ENCODE data around the gene PFAS. TPM values are rescaled to one million over a fixed set of nuclear protein-coding genes. Genes with fewer than 3 reads are reported as not detected.

The PFAS gene
- total and polyA plus RNA-seq, 2 of the 8 experiments (the other 6 are each of a cell fraction or from before 2014, with no cell fraction given) = 88.4 to 248 TPM

- no peaks in the 10 kb centered on the region for H3K79me2 ChIP-seq (ENCODE audit: control insufficient read depth in 1 of 2, insufficient read depth in 2 of 2, low read length in 2 of 2)
- H3K27ac ChIP-seq (ENCODE audit: low read depth, low read length) = no peak overlapping the region
- 94% methylated on average over 18 of the region's 18 CpGs; no CpG with 5 or more reads in 1 of the 2 experiments for WGBS, 2 experiments (ENCODE audit: extremely low coverage in 1 of 2, insufficient coverage in 1 of 2, insufficient read length in 1 of 2, insufficient replicate concordance in 2 of 2, low coverage in 1 of 2, low lambda C conversion rate in 2 of 2, missing lambda C conversion rate in 1 of 2)
- H2BK12ac ChIP-seq (ENCODE audit: low read depth, low read length) = no peak overlapping the region
- H3K4me1 ChIP-seq (replicated peaks in 1 of 4; ENCODE audit: control insufficient read depth in 3 of 4, insufficient read depth in 4 of 4, low read length in 3 of 4) = no peaks in the 10 kb centered on the region
- no peak overlapping the region for H4K5ac ChIP-seq (ENCODE audit: insufficient read length, low read depth, low read length)
- H2AK5ac ChIP-seq (ENCODE audit: low read depth, low read length) = no peak overlapping the region
- no peak overlapping the region for H4K8ac ChIP-seq (ENCODE audit: extremely low read depth, insufficient read depth, low read length)
- H2BK120ac ChIP-seq (replicated peaks; ENCODE audit: low read depth, low read length) = no peak overlapping the region
- H2BK15ac ChIP-seq (ENCODE audit: low read length) = no peak overlapping the region
- no peaks in the 10 kb centered on the region for H3K23me2 ChIP-seq (ENCODE audit: low read depth, low read length)
- no peak overlapping the region for H3K23ac ChIP-seq (ENCODE audit: insufficient read length)
- TF ChIP-seq TBP (IDR thresholded peaks at IDR 0.05; ENCODE audit: low read depth, low read length) (no peak), MAX (IDR thresholded peaks at IDR 0.05) (no peak), JUN (IDR thresholded peaks at IDR 0.05; ENCODE audit: low read depth, low read length) (no peak), NANOG (IDR thresholded peaks at IDR 0.05; ENCODE audit: insufficient read depth, low read depth, low read length, poor library complexity, severe bottlenecking) (no peak), FOSL1 (IDR thresholded peaks at IDR 0.05; ENCODE audit: insufficient read depth, low read depth, low read length) (no peak)
- FAIRE-seq (no peak), DNase-seq (ENCODE audit: low read depth in 1 of 2, low spot score in 2 of 2) (no peak)
- H2BK5ac ChIP-seq (ENCODE audit: low read depth, low read length) = no peak overlapping the region; the same call in 1 of the 2 replicates
- peaks cover 10 to 23% of the 10 kb centered on the region in 2 experiments for H4K20me1 ChIP-seq (replicated peaks in 1 of 2; ENCODE audit: control insufficient read depth in 1 of 2, insufficient read depth in 2 of 2, low read length in 2 of 2)
- no peak overlapping the region for H3K14ac ChIP-seq (ENCODE audit: insufficient read length)
- no peak overlapping the region for H3K4me3 ChIP-seq (ENCODE audit: extremely low read depth in 1 of 4, insufficient read depth in 2 of 4, low read depth in 3 of 4, low read length in 4 of 4)
- no peak overlapping the region for H3K4ac ChIP-seq (replicated peaks; ENCODE audit: insufficient read length, low read depth, low read length)
- no peaks in the 10 kb centered on the region for H3K27me3 ChIP-seq (replicated peaks in 1 of 4; ENCODE audit: control insufficient read depth in 3 of 4, extremely low read depth in 1 of 4, insufficient read depth in 3 of 4, low read length in 3 of 4)
- ChIA-PET POLR2A (ENCODE audit: partially characterized antibody) (interaction anchor here (53.4 to 66.3 kb wide), 2 partner anchors 1 to 22 kb away, joined by 1521 read pairs; partner anchors contain the start of genes CTC1, PFAS, RANGRF and SLC25A35), CTCF (ENCODE audit: partially characterized antibody) (interaction anchor here (0.6 kb wide), 1 partner anchor 127 kb away, joined by 4 read pairs; no protein-coding TSS in a partner anchor)
- H3K9me3 ChIP-seq (ENCODE audit: insufficient read depth in 2 of 2, low read depth in 1 of 2, low read length in 1 of 2) = no peaks in the 10 kb centered on the region
- H3K18ac ChIP-seq (ENCODE audit: extremely low read depth, low read length) = no peak overlapping the region
- peaks cover 44 to 87% (median 74%) of the 10 kb centered on the region in 4 experiments for H3K36me3 ChIP-seq (ENCODE audit: control insufficient read depth in 2 of 4, insufficient read depth in 4 of 4, low read length in 3 of 4)
- H4K91ac ChIP-seq (replicated peaks; ENCODE audit: insufficient read length, low read length) = no peak overlapping the region
- H3K9ac ChIP-seq (replicated peaks in 1 of 4; ENCODE audit: extremely low read depth in 1 of 4, low read depth in 3 of 4, low read length in 3 of 4) = no peak overlapping the region
- no peak overlapping the region for H2AFZ ChIP-seq (ENCODE audit: low read length)
- peaks cover 4% of the 10 kb centered on the region; the same call in 1 of the 2 replicates for H3K79me1 ChIP-seq (ENCODE audit: low read depth, low read length)
- H3K56ac ChIP-seq (replicated peaks; ENCODE audit: insufficient read length, low read depth, low read length) = no peak overlapping the region
- no peak overlapping the region for H2BK20ac ChIP-seq (ENCODE audit: low read length)
- no peak overlapping the region for H3K4me2 ChIP-seq (ENCODE audit: insufficient read depth in 1 of 2, low read depth in 2 of 2, low read length in 2 of 2)
These were observed 15.9 kb downstream of the PFAS start for GRCh38 chr17:8264836-8265542.
